Middle frontal gyrus (tissue), 1 donor: Measurements from ENCODE around the gene PRDM15.

Experiments used
- DNase-seq: peaks from one replicate; pipeline ENCODE4 v3.0.0-alpha.2; 2015; ENCODE audit warnings: low spot score; ENCODE audit errors: extremely low spot score

The PRDM15 gene

GRCh38 chr21:41765420-41765821, 113.7 kb downstream of the PRDM15 start:
- DNase-seq, result no peak

GRCh38 chr21:41764558-41765419, 114.4 kb downstream of the PRDM15 start:
- DNase-seq, result no peak

- no peak for DNase-seq
Measured at GRCh38 chr21:41763996-41764395, 115.1 kb downstream of the PRDM15 start.

- no peak for DNase-seq
Measured at GRCh38 chr21:41763398-41763931, 115.7 kb downstream of the PRDM15 start.

GRCh38 chr21:41762753-41763152, 116.4 kb downstream of the PRDM15 start:
- DNase-seq, result no peak

GRCh38 chr21:41761934-41762635, 117.1 kb downstream of the PRDM15 start:
- DNase-seq, result no peak

- no peak for DNase-seq
Measured at GRCh38 chr21:41761211-41761933, 117.8 kb downstream of the PRDM15 start.

GRCh38 chr21:41760411-41760810, 118.7 kb downstream of the PRDM15 start:
- DNase-seq, result no peak

GRCh38 chr21:41759926-41760325, 119.2 kb downstream of the PRDM15 start:
- DNase-seq, result no peak

GRCh38 chr21:41759214-41759840, 119.8 kb downstream of the PRDM15 start:
- DNase-seq, result no peak

GRCh38 chr21:41758550-41758949, 120.6 kb downstream of the PRDM15 start:
- no peak for DNase-seq

- DNase-seq, result no peak
Measured at GRCh38 chr21:41755934-41756773, 123.0 kb downstream of the PRDM15 start.

- DNase-seq, result no peak
Measured at GRCh38 chr21:41755258-41755933, 123.7 kb downstream of the PRDM15 start.

- DNase-seq, result no peak
Measured at GRCh38 chr21:41754479-41754891, 124.7 kb downstream of the PRDM15 start.

- DNase-seq, result no peak
Measured at GRCh38 chr21:41753006-41753898, 125.9 kb downstream of the PRDM15 start.

GRCh38 chr21:41752231-41752681, 126.9 kb downstream of the PRDM15 start:
- DNase-seq, result no peak

- no peak for DNase-seq
Measured at GRCh38 chr21:41751611-41752011, 127.5 kb downstream of the PRDM15 start.

- no peak for DNase-seq
Measured at GRCh38 chr21:41750532-41751151, 128.5 kb downstream of the PRDM15 start.
